Neural crest cell (in vitro differentiated cells): Measurements from ENCODE around the gene MAPK11. TPM values are rescaled to one million over a fixed set of nuclear protein-coding genes. Genes with fewer than 3 reads are reported as not detected.

Experiments
- DNase-seq: peaks from one replicate; pipeline ENCODE4 v3.0.0; 2021; ENCODE audit warnings: low read depth, mixed read lengths, low spot score
- H3K27ac Mint-ChIP-seq: one replicate; pipeline ENCODE4 v1.8.0; 2021; ENCODE audit warnings: mild to moderate bottlenecking, mixed read lengths; ENCODE audit not compliant: unreplicated experiment
- H3K27me3 Mint-ChIP-seq: 2 replicates; pipeline ENCODE4 v1.8.0; 2021; ENCODE audit warnings: low read depth, mild to moderate bottlenecking, mixed read lengths
- H3K36me3 Mint-ChIP-seq: 2 replicates; pipeline ENCODE4 v1.8.0; 2021; ENCODE audit warnings: low read depth, mild to moderate bottlenecking, mixed read lengths
- H3K4me1 Mint-ChIP-seq: 2 replicates; pipeline ENCODE4 v1.8.0; 2021; ENCODE audit warnings: mixed read lengths
- H3K4me3 Mint-ChIP-seq: one replicate; pipeline ENCODE4 v1.8.0; 2021; ENCODE audit warnings: mild to moderate bottlenecking, mixed read lengths
- H3K9me3 Mint-ChIP-seq: 2 replicates; pipeline ENCODE4 v1.8.0; 2021; ENCODE audit warnings: mixed read lengths
- CTCF ChIP-seq: fragments of 200-600 bp; sonication (generic); conservative IDR thresholded peaks from 2 replicates; pipeline ENCODE4 v1.5.0; 2021; ENCODE audit warnings: antibody characterized with exemption, mild to moderate bottlenecking
- total RNA-seq: library from RNA; stranded (reverse); gene quantifications from 2 replicates; pipeline ENCODE4 v1.2.1, GENCODE V29; 2021

MAPK11 gene
- total RNA-seq, 1 donor from 2014 or later, result 16.3 TPM

DNA sequence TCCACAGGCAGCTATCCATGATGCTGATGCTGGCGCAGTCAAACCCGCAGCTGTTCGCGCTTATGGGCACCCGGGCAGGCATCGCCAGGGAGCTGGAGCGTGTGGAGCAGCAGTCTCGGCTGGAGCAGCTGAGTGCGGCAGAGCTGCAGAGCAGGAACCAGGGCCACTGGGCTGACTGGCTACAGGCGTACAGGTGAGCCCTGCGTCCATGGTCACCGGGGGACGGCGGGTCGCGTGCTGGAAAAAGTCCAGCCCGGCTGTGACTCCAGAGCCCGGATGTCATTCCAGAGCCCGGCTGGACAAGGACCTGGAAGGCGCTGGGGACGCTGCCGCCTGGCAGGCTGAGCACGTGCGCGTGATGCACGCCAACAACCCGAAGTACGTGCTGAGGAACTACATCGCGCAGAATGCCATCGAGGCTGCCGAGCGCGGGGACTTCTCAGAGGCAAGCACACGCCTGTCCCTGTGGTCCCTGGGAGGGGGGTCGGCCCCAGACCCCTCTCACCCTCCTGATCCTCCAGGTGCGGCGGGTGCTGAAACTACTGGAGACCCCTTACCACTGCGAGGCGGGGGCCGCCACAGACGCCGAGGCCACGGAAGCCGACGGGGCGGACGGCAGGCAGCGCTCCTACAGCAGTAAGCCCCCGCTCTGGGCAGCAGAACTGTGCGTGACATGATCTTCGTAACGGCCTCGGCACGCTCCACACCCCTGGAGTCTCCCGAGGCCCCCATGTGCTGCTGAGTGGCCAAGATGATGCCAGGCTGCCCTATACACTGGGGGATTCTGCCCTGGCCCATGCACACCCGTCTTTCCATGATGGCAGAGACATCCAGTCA lies 53.3 kb downstream of the MAPK11 start:
- no peak for TF ChIP-seq CTCF
- no peaks in the 10 kb centered on the region for H3K4me1 Mint-ChIP-seq
- H3K27me3 Mint-ChIP-seq, result no peaks in the 10 kb centered on the region
- H3K36me3 Mint-ChIP-seq, result peaks cover 23% of the 10 kb centered on the region
- DNase-seq, result no peak
- no peak overlapping the region for H3K4me3 Mint-ChIP-seq
- H3K9me3 Mint-ChIP-seq, result no peaks in the 10 kb centered on the region
- H3K27ac Mint-ChIP-seq, result no peak overlapping the region

- H3K4me1 Mint-ChIP-seq, result no peaks in the 10 kb centered on the region
- peaks cover 25% of the 10 kb centered on the region for H3K36me3 Mint-ChIP-seq
- DNase-seq, result no peak
- no peak for TF ChIP-seq CTCF
- no peak overlapping the region for H3K27ac Mint-ChIP-seq
- H3K9me3 Mint-ChIP-seq, result no peaks in the 10 kb centered on the region
- no peaks in the 10 kb centered on the region for H3K27me3 Mint-ChIP-seq
- no peak overlapping the region for H3K4me3 Mint-ChIP-seq
Measured at GRCh38 chr22:50216055-50216683, 54.0 kb downstream of the MAPK11 start.

- DNase-seq, result no peak
Measured at GRCh38 chr22:50215297-50216054, 54.7 kb downstream of the MAPK11 start.

More at GRCh38 chr22:50215297-50216054, 54.7 kb downstream of the MAPK11 start:
- Mint-ChIP-seq H3K4me3 (no peak overlapping the region), H3K36me3 (peaks cover 25% of the 10 kb centered on the region), H3K4me1 (no peaks in the 10 kb centered on the region), H3K27ac (no peak overlapping the region), H3K9me3 (no peaks in the 10 kb centered on the region), H3K27me3 (no peaks in the 10 kb centered on the region)
- no peak for TF ChIP-seq CTCF

Other genes with a start within 250 kb of the MAPK11 start
- gene TTLL8, start 212.1 kb downstream of the MAPK11 start, total RNA-seq, result not detected in 2 replicates
- gene MLC1, start 185.0 kb downstream of the MAPK11 start, total RNA-seq, result 2.0 and 3.3 TPM in 2 replicates
- gene MOV10L1, start 180.4 kb downstream of the MAPK11 start, total RNA-seq, result not detected in 2 replicates
- 2.5 and 3.0 TPM in 2 replicates for gene PANX2, start 99.6 kb downstream of the MAPK11 start, total RNA-seq
- 45.7 and 46.9 TPM in 2 replicates for gene TRABD, start 84.5 kb downstream of the MAPK11 start, total RNA-seq
- 24.3 and 24.5 TPM in 2 replicates for gene SELENOO, start 69.4 kb downstream of the MAPK11 start, total RNA-seq
- 48.8 and 54.4 TPM in 2 replicates for gene TUBGCP6, start 25.4 kb downstream of the MAPK11 start, total RNA-seq
- gene HDAC10, start 19.1 kb downstream of the MAPK11 start, total RNA-seq, result 49.9 and 52.9 TPM in 2 replicates
- gene MAPK12, start 8.7 kb downstream of the MAPK11 start, total RNA-seq, result 45.1 and 46.5 TPM in 2 replicates
- gene PLXNB2, start 37.3 kb upstream of the MAPK11 start, total RNA-seq, result 128 and 130 TPM in 2 replicates
- 18.8 and 22.0 TPM in 2 replicates for gene DENND6B, start 56.6 kb upstream of the MAPK11 start, total RNA-seq
- gene PPP6R2, start 72.9 kb upstream of the MAPK11 start, total RNA-seq, result 54.8 and 55.9 TPM in 2 replicates
- gene SBF1, start 204.7 kb upstream of the MAPK11 start, total RNA-seq, result 116 and 130 TPM in 2 replicates
- gene ADM2, start 211.2 kb upstream of the MAPK11 start, total RNA-seq, result 1.7 TPM in 2 replicates
- 0.30 and 0.35 TPM in 2 replicates for gene MIOX, start 216.5 kb upstream of the MAPK11 start, total RNA-seq
- 76.6 and 82.9 TPM in 2 replicates for gene LMF2, start 237.3 kb upstream of the MAPK11 start, total RNA-seq
- 114 and 116 TPM in 2 replicates for gene NCAPH2, start 237.8 kb upstream of the MAPK11 start, total RNA-seq